Hematopoietic multipotent progenitor cell treated with erythropoietin and hydrocortisone succinate and interleukin-3 and kit ligand, for 4 days (in vitro differentiated cells): ENCODE measurements around the gene PAX4.

ENCODE experiments used
- DNase-seq: peaks from one replicate; pipeline ENCODE4 v3.0.0-alpha.2; 2015

PAX4 gene

DNA sequence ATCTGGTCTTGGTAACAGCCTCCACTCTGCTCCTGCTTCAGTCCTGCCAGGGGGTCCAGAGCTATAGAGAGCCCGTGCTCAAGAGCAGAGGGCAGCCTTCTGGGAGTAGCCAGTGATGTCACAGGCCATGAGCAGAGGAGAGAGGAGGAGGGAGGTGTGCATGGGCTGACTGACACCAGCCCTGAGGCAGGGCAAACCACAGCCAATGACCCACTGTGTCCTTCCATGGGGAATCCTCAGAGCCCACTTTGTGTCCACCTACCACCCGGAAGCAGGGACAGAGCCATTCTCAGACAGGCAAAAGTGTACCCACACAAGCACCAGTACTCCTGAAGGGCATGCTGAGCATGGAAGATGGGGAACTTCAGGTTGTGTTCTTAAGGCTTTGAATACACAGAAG lies at the start of gene PAX4:
TSS of gene PAX4 (minus strand) at position 101 of the 400 bp plus-strand sequence. CDS start 2,214 bp downstream, outside the sequence.
- no peak for DNase-seq

DNA sequence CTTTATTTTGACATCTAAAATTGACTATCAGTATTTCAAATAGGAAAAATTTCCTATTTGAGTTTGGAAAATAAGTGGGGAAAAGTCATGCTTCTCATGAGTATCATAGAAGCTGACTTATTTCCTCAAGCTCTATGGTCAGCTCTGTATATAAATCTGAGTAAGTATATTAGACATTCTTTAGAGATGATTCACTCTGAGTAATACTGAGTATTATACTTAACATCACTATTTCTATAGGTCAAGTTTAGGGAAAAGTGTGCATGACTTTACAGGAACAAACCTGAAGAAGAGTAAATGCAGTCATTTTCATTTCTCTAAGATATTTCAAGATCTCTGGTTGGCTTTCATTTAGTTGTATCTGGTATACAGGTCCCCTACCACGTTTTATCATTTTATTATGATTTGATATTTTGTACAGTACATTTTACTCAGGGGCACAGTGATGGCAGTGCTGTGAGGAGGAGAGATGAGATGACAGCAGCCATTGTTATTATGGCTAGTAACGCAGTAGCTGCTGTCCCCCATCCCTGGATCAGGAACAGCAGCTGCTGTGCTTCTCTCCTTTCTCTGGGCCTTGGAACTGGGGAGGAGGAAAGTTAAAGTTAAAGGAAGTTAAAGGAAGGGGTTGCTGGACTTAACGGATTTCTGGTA lies 49.2 kb upstream of the PAX4 start:
- DNase-seq, result no peak

GRCh38 chr7:127666602-127667001 lies 48.7 kb upstream of the PAX4 start:
- DNase-seq, result no peak

DNA sequence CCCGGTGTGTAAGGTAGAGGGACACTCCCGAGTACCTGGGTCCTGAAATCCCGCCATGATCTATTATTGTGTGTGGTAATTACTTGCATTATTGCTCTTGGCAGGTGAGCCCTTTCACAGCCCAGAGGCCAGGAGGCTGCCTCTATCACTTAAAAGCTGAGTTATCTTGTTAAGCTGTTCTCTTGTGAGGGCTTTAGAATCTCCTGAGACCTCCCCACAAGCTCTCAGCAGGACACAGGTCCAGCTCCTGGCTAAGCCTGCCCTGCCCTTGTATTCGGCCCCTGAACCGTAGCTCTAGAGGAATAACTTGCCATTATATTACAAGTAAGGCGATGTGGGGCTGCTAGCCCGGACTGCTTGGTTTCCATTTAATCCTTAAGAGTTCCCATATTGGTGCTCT lies 48.0 kb upstream of the PAX4 start:
- DNase-seq, result no peak

- no peak for DNase-seq
Observed at GRCh38 chr7:127658970-127659630, 41.2 kb upstream of the PAX4 start.

- DNase-seq, result no peak
Observed at GRCh38 chr7:127657500-127657899, 39.6 kb upstream of the PAX4 start.

DNA sequence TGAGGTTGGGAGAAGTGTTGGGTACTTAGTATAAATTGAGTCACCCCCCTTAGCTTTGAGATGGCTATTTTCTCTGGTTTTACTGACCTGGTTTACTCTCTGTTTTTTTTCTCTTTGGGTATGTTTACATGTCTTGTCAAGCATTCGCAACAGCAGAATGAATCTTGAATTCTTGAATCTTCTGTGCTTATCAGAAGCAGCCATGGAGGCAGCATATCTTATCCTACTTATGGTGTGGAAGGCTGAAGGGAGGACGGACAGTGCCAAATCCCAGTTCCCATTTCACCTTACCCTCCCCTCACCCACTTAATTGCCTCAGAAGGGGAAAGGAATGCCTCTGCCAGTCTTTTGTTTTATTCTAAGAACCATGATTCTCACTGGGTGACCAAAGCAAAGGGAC lies 37.8 kb upstream of the PAX4 start:
- no peak for DNase-seq

- DNase-seq, result peak; percentile 44
Observed at GRCh38 chr7:127654404-127655394, 36.8 kb upstream of the PAX4 start.

GRCh38 chr7:127653396-127653795 lies 35.5 kb upstream of the PAX4 start:
- DNase-seq, result no peak

DNA sequence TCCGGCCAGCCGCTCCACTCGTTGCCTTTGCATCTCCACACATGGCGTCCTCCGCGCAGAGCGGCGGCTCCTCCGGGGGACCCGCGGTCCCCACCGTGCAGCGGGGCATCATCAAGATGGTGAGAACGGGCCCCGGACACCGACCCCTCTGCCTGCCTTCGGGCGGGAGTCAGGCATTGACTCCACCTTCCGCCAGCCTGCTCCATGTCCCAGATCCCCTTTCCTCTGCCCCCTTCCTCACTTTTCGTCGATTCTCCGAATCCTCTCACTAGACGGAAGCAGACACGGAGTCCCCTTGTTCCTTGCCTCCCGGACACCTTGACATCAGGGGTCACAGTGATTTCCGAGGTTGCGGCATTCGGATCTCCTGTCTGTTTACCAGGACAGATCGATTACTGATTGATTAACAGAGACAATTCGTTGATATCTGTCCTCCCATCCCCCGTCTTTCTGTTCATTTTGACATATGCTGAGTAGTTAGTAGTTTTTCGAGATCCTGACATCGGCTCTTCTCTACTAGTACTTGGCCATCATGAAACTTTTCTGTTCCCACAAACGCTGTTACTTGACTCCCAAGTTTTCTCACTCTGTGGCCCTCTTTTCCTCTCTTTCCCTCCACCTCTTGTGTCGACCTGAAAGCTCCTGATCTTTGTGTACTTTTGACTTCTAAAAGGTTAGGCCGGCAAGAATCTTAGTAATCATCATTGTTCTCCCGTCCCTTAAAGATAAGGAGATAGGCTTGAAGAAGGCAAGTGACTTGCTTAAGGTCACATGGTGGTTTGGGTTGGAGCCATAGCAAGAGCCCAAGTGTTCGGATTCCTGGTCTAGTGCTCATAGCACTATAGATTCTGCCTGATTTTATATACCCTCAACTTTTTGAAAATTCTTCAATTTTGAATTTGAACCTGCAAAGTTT lies 34.6 kb upstream of the PAX4 start:
- DNase-seq, result peak; percentile 64

- peak; percentile 100 for DNase-seq
Observed at GRCh38 chr7:127651556-127652332, 33.8 kb upstream of the PAX4 start, which contains the start of gene SND1. Gene SND1 (plus strand): TSS chr7:127652194. CDS start chr7:127652374, 180 bp downstream.

GRCh38 chr7:127650847-127651555 lies 33.1 kb upstream of the PAX4 start:
- DNase-seq, result peak; percentile 46

- DNase-seq, result no peak
Observed at GRCh38 chr7:127648986-127649385, 31.0 kb upstream of the PAX4 start.

- DNase-seq, result no peak
Observed at GRCh38 chr7:127647636-127648035, 29.7 kb upstream of the PAX4 start.

DNA sequence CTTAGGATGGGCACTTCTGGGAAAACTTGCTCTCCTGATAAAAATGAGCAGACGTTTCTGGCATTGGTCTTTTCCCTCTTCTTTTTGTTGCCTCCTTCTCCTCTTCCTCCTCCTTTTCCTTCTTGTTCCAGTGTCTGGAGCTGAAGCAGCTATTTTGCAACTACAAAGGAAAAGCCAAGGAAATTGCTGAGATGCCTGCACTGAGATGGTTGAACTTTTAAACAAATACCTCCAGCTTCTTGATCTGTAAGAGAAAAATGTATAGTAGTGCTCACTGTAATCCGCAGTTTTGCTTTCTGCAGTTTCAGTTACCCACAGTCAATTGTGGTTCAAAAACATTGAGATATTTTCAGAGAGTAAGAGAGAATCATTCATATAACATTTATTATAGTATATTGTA lies 26.5 kb upstream of the PAX4 start:
- DNase-seq, result no peak

- DNase-seq, result no peak
Observed at GRCh38 chr7:127638197-127638596, 20.3 kb upstream of the PAX4 start.

DNA sequence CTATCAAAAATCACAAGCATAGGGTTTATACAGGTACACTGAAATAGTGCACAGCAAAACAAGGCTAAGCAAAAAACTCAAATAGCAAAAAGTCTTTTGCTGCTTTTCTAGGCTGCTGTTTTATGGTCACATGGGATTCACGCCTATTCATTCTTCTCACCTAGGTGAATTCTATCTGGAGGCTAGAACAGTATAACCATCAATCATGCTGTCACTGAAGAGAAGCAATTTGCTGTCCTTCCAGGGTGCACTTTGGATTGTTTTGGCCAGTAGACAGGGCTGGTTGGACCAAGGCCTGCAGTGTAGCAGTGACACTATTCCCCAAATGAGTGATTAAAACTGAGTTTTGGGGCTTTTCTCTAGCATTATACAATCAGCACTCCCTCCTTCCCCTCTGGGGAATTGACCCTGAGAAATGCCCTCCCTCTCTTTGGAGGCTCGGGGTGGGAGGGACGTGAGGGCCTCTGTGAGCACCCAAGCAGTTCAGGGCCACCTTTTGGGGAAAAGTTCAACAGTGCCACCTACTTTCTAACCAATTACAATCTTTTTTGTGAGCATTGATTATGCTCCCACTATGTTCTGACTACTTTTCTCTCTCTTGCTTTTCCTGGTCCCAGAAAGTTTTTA lies 17.8 kb upstream of the PAX4 start:
- no peak for DNase-seq

DNA sequence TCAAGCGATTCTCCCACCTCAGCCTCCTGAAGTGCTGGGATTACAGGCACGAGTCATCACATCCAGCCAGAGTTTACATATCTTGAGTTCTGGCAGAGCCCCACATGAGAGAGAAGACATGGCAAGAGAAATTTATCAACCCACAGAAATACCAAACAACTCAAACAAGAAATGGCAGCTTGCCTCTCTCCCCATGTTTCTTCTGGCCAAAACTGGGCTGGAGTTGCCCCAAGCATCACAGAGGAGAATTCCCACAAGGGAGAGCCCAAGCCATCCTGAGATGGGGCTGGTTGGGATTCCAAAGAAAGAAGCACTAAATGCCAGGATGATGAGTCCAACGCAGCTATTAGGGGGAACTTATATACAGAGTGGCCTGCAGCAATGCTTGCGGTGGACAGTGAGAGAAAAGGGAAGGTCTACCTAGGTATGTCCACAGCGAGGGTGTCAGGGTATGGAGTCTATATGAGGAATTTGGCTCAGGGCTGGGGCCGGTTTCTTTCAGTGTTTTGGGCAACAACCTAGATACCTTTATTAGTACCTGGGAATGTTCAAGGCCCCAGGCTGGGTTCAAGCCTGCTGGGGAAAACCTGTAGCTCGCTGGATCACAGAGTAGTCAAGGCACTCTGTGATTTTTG lies 14.5 kb upstream of the PAX4 start:
- no peak for DNase-seq

GRCh38 chr7:127629268-127629854 lies 11.4 kb upstream of the PAX4 start:
- DNase-seq, result peak; percentile 45
